BE2C (cell line): ENCODE results near the gene ISY1.
A peak's percentile ranks its signal among the peaks of the same experiment; 100 is the strongest.

Source experiments
- DNase-seq: peaks from one replicate; pipeline ENCODE4 v3.0.0-alpha.2; 2020
- H3K27me3 ChIP-seq: fragments of 250-450 bp; sonication (Bioruptor Pico); 2 replicates; pipeline ENCODE4 v1.5.1; 2020; ENCODE audit warnings: mild to moderate bottlenecking
- H3K36me3 ChIP-seq: fragments of 250-450 bp; sonication (Bioruptor Pico); 2 replicates; pipeline ENCODE4 v1.5.1; 2020; ENCODE audit warnings: mild to moderate bottlenecking
- H3K4me1 ChIP-seq: fragments of 250-450 bp; sonication (Bioruptor Pico); 2 replicates; pipeline ENCODE4 v1.5.1; 2020
- H3K4me3 ChIP-seq: 2 replicates; pipeline ENCODE4 v1.5.1; 2011; ENCODE audit warnings: low read depth, low read length
- H3K9me3 ChIP-seq: fragments of 250-450 bp; sonication (Bioruptor Pico); 2 replicates; pipeline ENCODE4 v1.5.1; 2020
- CTCF ChIP-seq: IDR thresholded peaks from 2 replicates; pipeline ENCODE4 v1.5.1; 2012; ENCODE audit warnings: mild to moderate bottlenecking, low read depth, low read length

The ISY1 gene

GRCh38 chr3:129078510-129078909, 82.4 kb downstream of the ISY1 start:
- Histone ChIP-seq H3K9me3 (no peaks in the 10 kb centered on the region), H3K27me3 (no peaks in the 10 kb centered on the region), H3K36me3 (no peaks in the 10 kb centered on the region), H3K4me1 (no peaks in the 10 kb centered on the region), H3K4me3 (no peak overlapping the region)
- peak; percentile 23 for DNase-seq
- no peak for TF ChIP-seq CTCF
